Liver (tissue), 9 donors: Measurements from ENCODE around the gene NOP58. TPM values are rescaled to one million over a fixed set of nuclear protein-coding genes. Genes with fewer than 3 reads are reported as not detected.
A peak's percentile ranks its signal among the peaks of the same experiment; 100 is the strongest.

Experiments used
- DNase-seq: peaks from one replicate; pipeline ENCODE4 v3.0.0-alpha.2; 2017; ENCODE audit warnings: low spot score
- H3K27ac ChIP-seq, 2 donors: one replicate each; pipeline ENCODE4 v1.7.0; 2013; ENCODE audit warnings: inconsistent platforms in 2 of 2, low read length in 2 of 2, control low read depth in 1 of 2, low read depth in 1 of 2, mild to moderate bottlenecking in 1 of 2
- H3K27me3 ChIP-seq, 4 donors: one replicate each; pipeline versions ENCODE4 v1.6.1 to v1.7.0; 2013; ENCODE audit warnings: low read length in 3 of 4, inconsistent platforms in 1 of 4, mild to moderate bottlenecking in 1 of 4, moderate library complexity in 1 of 4; ENCODE audit not compliant: control insufficient read depth in 4 of 4, insufficient read depth in 4 of 4
- H3K36me3 ChIP-seq, 4 donors: one replicate each; pipeline versions ENCODE4 v1.6.1 to v1.7.0; 2013; ENCODE audit warnings: low read length in 3 of 4, mild to moderate bottlenecking in 3 of 4, low read depth in 1 of 4, moderate library complexity in 1 of 4; ENCODE audit not compliant: control insufficient read depth in 4 of 4, insufficient read depth in 3 of 4
- H3K4me1 ChIP-seq, 4 donors: one replicate each; pipeline versions ENCODE4 v1.6.1 to v1.7.0; 2013; ENCODE audit warnings: low read length in 3 of 4, mild to moderate bottlenecking in 3 of 4, moderate library complexity in 1 of 4; ENCODE audit not compliant: control insufficient read depth in 4 of 4, insufficient read depth in 4 of 4
- H3K4me3 ChIP-seq, 3 donors: one replicate each; pipeline versions ENCODE4 v1.6.1 to v1.7.0; 2013; ENCODE audit warnings: low read length in 3 of 3, control low read depth in 1 of 3, low read depth in 1 of 3, mild to moderate bottlenecking in 1 of 3
- H3K9ac ChIP-seq, 2 donors: one replicate each; pipeline ENCODE4 v1.7.0; 2013; ENCODE audit warnings: low read length in 2 of 2, mild to moderate bottlenecking in 2 of 2, moderate library complexity in 2 of 2, control low read depth in 1 of 2, low read depth in 1 of 2
- H3K9me3 ChIP-seq, 4 donors: one replicate each; pipeline versions ENCODE4 v1.6.1 to v1.7.0; 2013; ENCODE audit warnings: low read length in 3 of 4; ENCODE audit not compliant: control insufficient read depth in 4 of 4
- EGR1 ChIP-seq, 2 donors: IDR thresholded peaks; 2 replicates each; pipeline ENCODE4 v1.6.1; 2016 to 2018; ENCODE audit warnings: antibody characterized with exemption in 2 of 2, low read depth in 2 of 2
- FOXA1 ChIP-seq: IDR thresholded peaks from 2 replicates; pipeline ENCODE4 v1.6.1; 2016; ENCODE audit warnings: antibody characterized with exemption
- FOXA2 ChIP-seq: IDR thresholded peaks from 2 replicates; pipeline ENCODE4 v1.6.1; 2016; ENCODE audit warnings: antibody characterized with exemption
- GABPA ChIP-seq, 2 donors: IDR thresholded peaks in 1 of 2; conservative IDR thresholded peaks in 1 of 2; 2 replicates each; pipeline ENCODE4 v1.6.1; 2016; ENCODE audit warnings: antibody characterized with exemption in 2 of 2, mild to moderate bottlenecking in 1 of 2, moderate library complexity in 1 of 2
- HNF4A ChIP-seq, 2 donors: conservative IDR thresholded peaks; 2 replicates each; pipeline ENCODE4 v1.6.1; 2016; ENCODE audit warnings: antibody characterized with exemption in 2 of 2, mild to moderate bottlenecking in 2 of 2
- HNF4G ChIP-seq: IDR thresholded peaks from 2 replicates; pipeline ENCODE4 v1.6.1; 2016; ENCODE audit warnings: antibody characterized with exemption
- JUND ChIP-seq, 2 donors: IDR thresholded peaks; 2 replicates each; pipeline ENCODE4 v1.6.1; 2016; ENCODE audit warnings: antibody characterized with exemption in 2 of 2
- MAX ChIP-seq: IDR thresholded peaks from 2 replicates; pipeline ENCODE4 v1.6.1; 2016; ENCODE audit warnings: antibody characterized with exemption
- NR2F2 ChIP-seq: IDR thresholded peaks from 2 replicates; pipeline ENCODE4 v1.6.1; 2016; ENCODE audit warnings: antibody characterized with exemption
- RAD21 ChIP-seq, 2 donors: IDR thresholded peaks; 2 replicates each; pipeline ENCODE4 v1.6.1; 2016; ENCODE audit warnings: antibody characterized with exemption in 2 of 2, mild to moderate bottlenecking in 2 of 2
- RXRA ChIP-seq, 2 donors: IDR thresholded peaks; 2 replicates each; pipeline ENCODE4 v1.6.1; 2017 to 2018; ENCODE audit warnings: antibody characterized with exemption in 2 of 2, mild to moderate bottlenecking in 1 of 2
- TAF1 ChIP-seq: conservative IDR thresholded peaks from 2 replicates; pipeline ENCODE4 v1.6.1; 2016; ENCODE audit warnings: antibody characterized with exemption, mild to moderate bottlenecking
- YY1 ChIP-seq: IDR thresholded peaks from 2 replicates; pipeline ENCODE4 v1.6.1; 2016; ENCODE audit warnings: antibody characterized with exemption, mild to moderate bottlenecking
- ZBTB33 ChIP-seq: IDR thresholded peaks from 2 replicates; pipeline ENCODE4 v1.6.1; 2016; ENCODE audit warnings: antibody characterized with exemption
- WGBS: extraction: QIAGEN DNeasy Blood & Tissue Kit; methylation state at CpG from one replicate; pipeline ENCODE4 v1.1.7; 2013; 5-methylcytosine and 5-hydroxymethylcytosine counted together
- polyA plus RNA-seq, 2 donors: library from polyadenylated mRNA; stranded (reverse) in 1 of 2; unstranded in 1 of 2; fragments of 200-250 nt in 1 of 2; fragments of >200 nt in 1 of 2; fragmentation: Nextera tagmentation in 1 of 2; extraction: Ambion mirVana in 1 of 2; gene quantifications; one replicate each; pipeline versions ENCODE4 v1.2.1 to v1.2.3, GENCODE V29; 2013 to 2015
- total RNA-seq, 2 donors: library from RNA; depleted of rRNA; stranded (reverse); fragments of >200 nt; gene quantifications; one replicate each; pipeline ENCODE4 v1.2.3, GENCODE V29; 2014
- TF ChIP-seq, protein P1 (sequence below): IDR thresholded peaks from 2 replicates; pipeline ENCODE4 v1.6.1; 2016; ENCODE audit warnings: antibody characterized with exemption, mild to moderate bottlenecking
- TF ChIP-seq, protein P2 (sequence below): IDR thresholded peaks from 2 replicates; pipeline ENCODE4 v1.6.1; 2016; ENCODE audit warnings: antibody characterized with exemption
- TF ChIP-seq, protein P3 (sequence below): fragments of 150-350 bp; IDR thresholded peaks from 2 replicates; pipeline ENCODE4 v1.5.1; 2017; ENCODE audit warnings: improper control_type of control experiment, low read depth, low read length; ENCODE audit not compliant: missing input control
- donor health status: healthy.
- donor health status: healthy.
- donor health status: healthy.
- donor health status: healthy.
- donor health status: healthy.

The NOP58 gene
- total and polyA plus RNA-seq, 4 donors, result 20.7 to 54.1 (median 36.8) TPM

- peaks cover 0 to 12% (median 6%) of the 10 kb centered on the region in 4 donors for H3K4me1 ChIP-seq
- H3K9me3 ChIP-seq, result no peaks in the 10 kb centered on the region
- no peak for DNase-seq
- peaks cover 8 to 46% (median 21%) of the 10 kb centered on the region in 4 donors for H3K36me3 ChIP-seq
- 60% methylated on average over 6 of the region's 6 CpGs for WGBS
- no peaks in the 10 kb centered on the region for H3K27me3 ChIP-seq
- H3K4me3 ChIP-seq, result no peak overlapping the region
- H3K27ac ChIP-seq, result peak overlapping the region; percentile 80 to 91
- TF ChIP-seq TAF1 (no peak), RXRA (IDR thresholded peaks at IDR 0.05) (no peak), JUND (IDR thresholded peaks at IDR 0.05) (peak; percentile 81 to 94), HNF4G (no peak), EGR1 (IDR thresholded peaks at IDR 0.05; ENCODE audit: low read depth in 2 of 2) (no peak), MAX (no peak), HNF4A (conservative IDR thresholded peaks at IDR 0.05) (peak in 1 of 2 donors; percentile 39), NR2F2 (no peak), YY1 (no peak), GABPA (IDR thresholded peaks at IDR 0.05 in 1 of 2, conservative IDR thresholded peaks at IDR 0.05 in 1 of 2) (peak in 1 of 2 donors; percentile 10)
- TF ChIP-seq, protein P1, sequence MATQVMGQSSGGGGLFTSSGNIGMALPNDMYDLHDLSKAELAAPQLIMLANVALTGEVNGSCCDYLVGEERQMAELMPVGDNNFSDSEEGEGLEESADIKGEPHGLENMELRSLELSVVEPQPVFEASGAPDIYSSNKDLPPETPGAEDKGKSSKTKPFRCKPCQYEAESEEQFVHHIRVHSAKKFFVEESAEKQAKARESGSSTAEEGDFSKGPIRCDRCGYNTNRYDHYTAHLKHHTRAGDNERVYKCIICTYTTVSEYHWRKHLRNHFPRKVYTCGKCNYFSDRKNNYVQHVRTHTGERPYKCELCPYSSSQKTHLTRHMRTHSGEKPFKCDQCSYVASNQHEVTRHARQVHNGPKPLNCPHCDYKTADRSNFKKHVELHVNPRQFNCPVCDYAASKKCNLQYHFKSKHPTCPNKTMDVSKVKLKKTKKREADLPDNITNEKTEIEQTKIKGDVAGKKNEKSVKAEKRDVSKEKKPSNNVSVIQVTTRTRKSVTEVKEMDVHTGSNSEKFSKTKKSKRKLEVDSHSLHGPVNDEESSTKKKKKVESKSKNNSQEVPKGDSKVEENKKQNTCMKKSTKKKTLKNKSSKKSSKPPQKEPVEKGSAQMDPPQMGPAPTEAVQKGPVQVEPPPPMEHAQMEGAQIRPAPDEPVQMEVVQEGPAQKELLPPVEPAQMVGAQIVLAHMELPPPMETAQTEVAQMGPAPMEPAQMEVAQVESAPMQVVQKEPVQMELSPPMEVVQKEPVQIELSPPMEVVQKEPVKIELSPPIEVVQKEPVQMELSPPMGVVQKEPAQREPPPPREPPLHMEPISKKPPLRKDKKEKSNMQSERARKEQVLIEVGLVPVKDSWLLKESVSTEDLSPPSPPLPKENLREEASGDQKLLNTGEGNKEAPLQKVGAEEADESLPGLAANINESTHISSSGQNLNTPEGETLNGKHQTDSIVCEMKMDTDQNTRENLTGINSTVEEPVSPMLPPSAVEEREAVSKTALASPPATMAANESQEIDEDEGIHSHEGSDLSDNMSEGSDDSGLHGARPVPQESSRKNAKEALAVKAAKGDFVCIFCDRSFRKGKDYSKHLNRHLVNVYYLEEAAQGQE, result no peak
- TF ChIP-seq, protein P2, sequence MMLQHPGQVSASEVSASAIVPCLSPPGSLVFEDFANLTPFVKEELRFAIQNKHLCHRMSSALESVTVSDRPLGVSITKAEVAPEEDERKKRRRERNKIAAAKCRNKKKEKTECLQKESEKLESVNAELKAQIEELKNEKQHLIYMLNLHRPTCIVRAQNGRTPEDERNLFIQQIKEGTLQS, result peak; percentile 74
- peak overlapping the region in 1 of 2 donors; percentile 48 for H3K9ac ChIP-seq
Observed at GRCh38 chr2:202278036-202278760, 12.6 kb downstream of the NOP58 start.

DNA sequence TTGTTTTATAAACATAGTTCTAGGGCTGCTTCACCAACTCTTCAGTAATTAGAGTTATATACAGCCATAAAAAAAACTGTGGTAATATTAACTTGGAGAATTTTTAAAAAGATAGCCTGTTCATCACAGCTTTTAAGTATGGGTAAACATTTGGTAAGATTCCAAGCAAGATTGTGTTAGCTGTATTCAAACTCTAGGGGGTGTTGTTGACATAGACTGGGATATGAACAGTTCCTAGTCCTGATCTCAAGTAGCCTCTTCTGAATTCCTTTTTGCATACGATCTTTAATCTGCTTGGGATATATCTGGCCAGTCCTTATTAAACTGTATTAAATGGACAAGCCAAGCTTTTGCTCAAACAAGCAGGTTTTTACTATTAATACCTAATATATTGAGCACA lies 13.4 kb downstream of the NOP58 start:
- no peak for TF ChIP-seq MAX
- TF ChIP-seq FOXA1, result no peak
- TF ChIP-seq JUND (IDR thresholded peaks at IDR 0.05), result no peak
- no peak for TF ChIP-seq HNF4G
- no peak for TF ChIP-seq RXRA (IDR thresholded peaks at IDR 0.05)
- no peak for TF ChIP-seq ZBTB33
- no peak for TF ChIP-seq GABPA (IDR thresholded peaks at IDR 0.05 in 1 of 2, conservative IDR thresholded peaks at IDR 0.05 in 1 of 2)
- TF ChIP-seq, protein P2, result no peak
- TF ChIP-seq, protein P1, result no peak
- TF ChIP-seq EGR1 (IDR thresholded peaks at IDR 0.05; ENCODE audit: low read depth in 2 of 2), result no peak
- TF ChIP-seq FOXA2, result peak; percentile 49
- TF ChIP-seq RAD21 (IDR thresholded peaks at IDR 0.05), result peak; percentile 68 to 77
- TF ChIP-seq, protein P3, sequence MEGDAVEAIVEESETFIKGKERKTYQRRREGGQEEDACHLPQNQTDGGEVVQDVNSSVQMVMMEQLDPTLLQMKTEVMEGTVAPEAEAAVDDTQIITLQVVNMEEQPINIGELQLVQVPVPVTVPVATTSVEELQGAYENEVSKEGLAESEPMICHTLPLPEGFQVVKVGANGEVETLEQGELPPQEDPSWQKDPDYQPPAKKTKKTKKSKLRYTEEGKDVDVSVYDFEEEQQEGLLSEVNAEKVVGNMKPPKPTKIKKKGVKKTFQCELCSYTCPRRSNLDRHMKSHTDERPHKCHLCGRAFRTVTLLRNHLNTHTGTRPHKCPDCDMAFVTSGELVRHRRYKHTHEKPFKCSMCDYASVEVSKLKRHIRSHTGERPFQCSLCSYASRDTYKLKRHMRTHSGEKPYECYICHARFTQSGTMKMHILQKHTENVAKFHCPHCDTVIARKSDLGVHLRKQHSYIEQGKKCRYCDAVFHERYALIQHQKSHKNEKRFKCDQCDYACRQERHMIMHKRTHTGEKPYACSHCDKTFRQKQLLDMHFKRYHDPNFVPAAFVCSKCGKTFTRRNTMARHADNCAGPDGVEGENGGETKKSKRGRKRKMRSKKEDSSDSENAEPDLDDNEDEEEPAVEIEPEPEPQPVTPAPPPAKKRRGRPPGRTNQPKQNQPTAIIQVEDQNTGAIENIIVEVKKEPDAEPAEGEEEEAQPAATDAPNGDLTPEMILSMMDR, result peak; percentile 34
- no peaks in the 10 kb centered on the region for H3K9me3 ChIP-seq
- peak overlapping the region in 1 of 2 donors; percentile 48 for H3K9ac ChIP-seq
- WGBS, result 57% methylated on average over 1 of the region's 1 CpG
- no peak overlapping the region for H3K4me3 ChIP-seq
- no peaks in the 10 kb centered on the region for H3K27me3 ChIP-seq
- H3K27ac ChIP-seq, result peak overlapping the region; percentile 80 to 91
- peaks cover 0 to 12% (median 6%) of the 10 kb centered on the region in 4 donors for H3K4me1 ChIP-seq
- H3K36me3 ChIP-seq, result peaks cover 10 to 48% (median 24%) of the 10 kb centered on the region in 4 donors
- DNase-seq, result no peak
